GM12872 (cell line): ENCODE measurements around the gene LRRC36.
A peak's percentile ranks its signal among the peaks of the same experiment; 100 is the strongest.

Experiments used
- CTCF ChIP-seq: IDR thresholded peaks from 3 replicates; pipeline ENCODE4 v1.5.1; 2011; ENCODE audit warnings: low read depth, mild to moderate bottlenecking, low read length, moderate library complexity; ENCODE audit not compliant: insufficient read depth

LRRC36 gene

GRCh38 chr16:67428146-67428731, 101.6 kb downstream of the LRRC36 start:
- peak; percentile 93 for TF ChIP-seq CTCF

- TF ChIP-seq CTCF, result no peak
These were observed 102.6 kb downstream of the LRRC36 start for GRCh38 chr16:67429053-67429798.

GRCh38 chr16:67429799-67430503, 103.3 kb downstream of the LRRC36 start:
- no peak for TF ChIP-seq CTCF

GRCh38 chr16:67430504-67430976, 103.9 kb downstream of the LRRC36 start:
- no peak for TF ChIP-seq CTCF

GRCh38 chr16:67430977-67431774, 104.6 kb downstream of the LRRC36 start, which contains the start of gene HSD11B2:
HSD11B2 (plus strand) TSS chr16:67431121; CDS start chr16:67431249, 128 bp downstream.
- TF ChIP-seq CTCF, result no peak

GRCh38 chr16:67431775-67432505, 105.3 kb downstream of the LRRC36 start:
- no peak for TF ChIP-seq CTCF
